Measurements from ENCODE around the gene VPS72.
A peak's percentile ranks its signal among the peaks of the same experiment; 100 is the strongest.

VPS72 gene

DNA sequence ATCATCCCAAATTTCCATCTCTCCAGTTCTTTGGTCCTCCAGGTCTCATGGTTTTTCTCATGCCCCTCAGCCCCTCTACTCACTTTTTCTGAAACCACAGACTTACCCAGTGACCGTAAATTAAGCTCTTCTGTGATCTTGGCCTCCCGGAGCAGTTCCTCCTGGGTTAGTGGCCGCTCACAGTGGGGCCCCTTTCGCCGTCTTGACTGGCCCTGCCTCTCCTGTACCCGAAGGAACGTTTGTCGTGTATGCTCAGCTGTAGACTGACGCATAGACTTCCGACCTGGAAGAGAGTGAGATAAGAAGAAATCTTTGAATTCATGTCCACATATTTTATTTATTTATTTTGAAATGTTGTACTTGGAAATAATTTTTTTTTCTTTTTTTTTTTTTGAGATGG is 5.8 kb downstream of the VPS72 start:
- DNase-seq, result no peak

DNA sequence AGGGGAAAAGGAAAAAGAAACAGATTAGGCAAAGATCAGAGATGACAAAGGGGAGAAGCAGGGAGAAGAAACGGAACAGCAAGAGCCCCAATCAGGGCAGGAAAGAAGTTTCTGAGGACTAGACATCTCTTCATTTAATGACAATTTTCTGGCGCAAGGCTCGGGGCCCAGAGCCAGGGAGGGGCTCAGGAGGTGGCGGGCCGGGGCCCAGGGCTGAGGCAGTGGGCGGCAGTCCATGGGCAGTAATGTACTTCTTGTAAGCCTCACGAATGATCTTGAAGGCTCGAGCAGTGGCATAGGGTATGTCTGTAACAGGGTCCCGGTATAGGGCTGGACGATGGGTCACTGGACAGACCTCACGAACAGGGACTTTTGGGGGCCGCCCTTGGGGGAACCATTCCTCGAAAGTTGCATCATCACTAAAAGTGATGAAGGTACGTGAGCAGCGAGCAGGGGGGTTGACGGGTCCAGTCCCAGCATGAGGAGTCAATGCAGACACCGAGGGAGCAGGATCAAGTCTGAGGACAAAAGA is 13.4 kb downstream of the VPS72 start:
- no peak for DNase-seq

DNA sequence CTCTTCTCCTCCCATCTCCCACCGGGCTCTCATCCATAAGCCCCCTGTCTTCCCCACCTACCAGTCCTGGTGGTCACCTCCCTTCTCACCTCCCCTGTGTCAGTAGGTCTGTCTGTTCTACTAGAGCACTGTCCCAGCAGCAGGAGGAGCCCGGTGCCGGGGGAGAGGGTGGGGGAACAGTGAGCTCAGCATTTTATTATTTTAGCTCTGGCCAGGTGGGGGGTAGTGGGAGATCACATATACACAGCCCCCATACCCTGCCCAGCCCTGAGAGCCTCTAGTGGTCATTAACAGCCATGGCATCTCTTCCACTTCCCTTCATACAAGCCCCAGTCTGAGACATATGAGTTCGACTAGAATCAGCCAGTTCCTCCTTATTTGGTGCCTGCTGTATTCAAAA is 14.1 kb downstream of the VPS72 start, which contains the start of gene TMOD4:
TMOD4 (minus strand) TSS at position 119 of the 400 bp plus-strand sequence. CDS start 1,106 bp downstream, outside the sequence.
- DNase-seq, result no peak

DNA sequence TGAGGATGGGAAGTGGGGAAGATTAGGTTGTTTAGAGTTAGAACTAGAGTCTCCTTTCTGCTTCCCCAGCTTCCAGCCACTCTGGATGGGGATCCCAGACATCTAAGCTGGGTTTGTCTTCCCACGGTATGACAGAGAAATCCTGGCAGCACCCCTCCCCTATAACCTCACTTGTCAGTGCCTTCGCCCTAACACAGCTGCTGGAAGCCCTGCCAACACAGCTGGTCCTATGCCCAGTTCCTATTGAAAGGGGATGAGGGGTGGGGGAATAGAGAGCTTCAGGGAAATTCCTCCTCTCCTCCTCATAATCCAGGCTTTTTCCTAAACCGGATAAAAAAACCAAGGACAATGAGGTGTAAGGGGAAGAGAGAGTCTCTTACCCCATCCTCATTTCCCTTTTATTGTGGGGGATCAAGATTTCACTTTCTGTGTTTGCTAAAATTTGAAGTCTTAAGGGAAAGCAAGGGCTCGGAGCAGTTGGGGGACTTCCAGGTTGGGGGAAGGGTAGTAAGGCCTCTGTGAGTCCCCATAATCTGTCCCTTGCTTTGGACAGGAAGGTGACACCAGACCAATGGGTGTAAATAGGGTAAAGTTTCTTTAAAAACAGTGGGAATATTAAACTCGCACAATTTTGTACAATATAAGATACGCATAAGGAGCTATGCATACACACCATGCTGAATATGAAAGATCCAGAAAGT is 14.8 kb downstream of the VPS72 start:
- no peak for DNase-seq

DNA sequence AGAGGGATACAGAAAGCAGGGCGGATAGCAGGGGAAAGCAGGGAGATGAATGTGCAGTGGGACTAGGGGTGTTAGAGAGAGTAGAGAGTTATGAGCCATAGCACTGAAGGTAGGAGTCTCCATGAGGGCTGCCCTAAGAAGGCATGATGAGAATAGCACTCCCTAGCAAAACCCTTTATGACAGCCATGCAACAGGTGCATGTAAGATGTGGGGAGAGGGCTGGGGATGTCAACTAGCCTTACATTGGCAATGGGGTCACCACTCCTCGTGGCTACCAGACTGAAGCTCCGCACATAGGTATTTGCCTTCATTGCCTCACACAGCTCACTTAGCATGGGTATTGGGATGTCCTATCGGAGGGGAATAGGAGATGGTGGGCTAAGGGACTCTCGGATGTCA is 18.8 kb downstream of the VPS72 start:
- DNase-seq, result no peak

DNA sequence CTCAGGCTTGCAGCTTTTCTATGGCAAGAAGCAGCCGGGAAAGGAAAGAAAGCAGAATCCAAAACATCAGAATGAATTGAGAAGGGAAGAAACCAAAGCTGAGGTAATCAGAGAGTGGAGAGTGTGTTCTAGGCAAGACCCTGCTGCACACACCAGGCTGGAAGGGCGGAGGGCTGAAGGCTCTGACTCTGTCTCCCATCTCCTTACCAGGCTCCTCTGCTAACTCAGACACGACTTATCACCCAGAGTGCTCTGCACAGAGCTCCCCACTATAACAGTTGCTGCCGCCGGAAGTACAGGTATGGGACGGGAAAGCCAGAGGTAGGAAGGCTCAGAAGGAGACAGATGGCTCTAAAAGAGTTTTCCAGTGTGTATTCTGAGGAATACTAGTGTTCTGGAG is 22.9 kb downstream of the VPS72 start:
- no peak for DNase-seq

DNA sequence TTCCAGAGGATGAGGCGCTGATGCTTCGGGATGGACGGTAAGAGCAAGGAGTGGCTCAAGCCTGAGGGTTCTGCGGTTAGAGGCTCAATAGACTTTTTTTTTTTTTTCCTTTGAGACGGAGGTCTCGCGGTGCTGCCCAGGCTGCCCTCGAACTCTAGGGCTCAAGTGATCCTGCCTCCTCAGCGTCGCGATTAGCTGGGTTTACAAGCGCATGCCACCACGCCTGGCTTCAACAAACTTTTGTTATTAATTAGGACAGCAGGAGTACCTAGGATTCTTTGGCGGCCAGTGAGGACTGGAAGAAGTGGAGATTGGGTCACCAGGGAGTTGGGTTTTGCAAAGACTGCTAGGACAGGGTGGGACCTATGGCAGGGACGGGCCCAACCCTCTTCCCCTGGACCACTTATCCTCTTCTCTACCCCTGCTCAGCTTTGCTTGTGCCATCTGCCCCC is 23.5 kb downstream of the VPS72 start:
- no peak for DNase-seq

DNA sequence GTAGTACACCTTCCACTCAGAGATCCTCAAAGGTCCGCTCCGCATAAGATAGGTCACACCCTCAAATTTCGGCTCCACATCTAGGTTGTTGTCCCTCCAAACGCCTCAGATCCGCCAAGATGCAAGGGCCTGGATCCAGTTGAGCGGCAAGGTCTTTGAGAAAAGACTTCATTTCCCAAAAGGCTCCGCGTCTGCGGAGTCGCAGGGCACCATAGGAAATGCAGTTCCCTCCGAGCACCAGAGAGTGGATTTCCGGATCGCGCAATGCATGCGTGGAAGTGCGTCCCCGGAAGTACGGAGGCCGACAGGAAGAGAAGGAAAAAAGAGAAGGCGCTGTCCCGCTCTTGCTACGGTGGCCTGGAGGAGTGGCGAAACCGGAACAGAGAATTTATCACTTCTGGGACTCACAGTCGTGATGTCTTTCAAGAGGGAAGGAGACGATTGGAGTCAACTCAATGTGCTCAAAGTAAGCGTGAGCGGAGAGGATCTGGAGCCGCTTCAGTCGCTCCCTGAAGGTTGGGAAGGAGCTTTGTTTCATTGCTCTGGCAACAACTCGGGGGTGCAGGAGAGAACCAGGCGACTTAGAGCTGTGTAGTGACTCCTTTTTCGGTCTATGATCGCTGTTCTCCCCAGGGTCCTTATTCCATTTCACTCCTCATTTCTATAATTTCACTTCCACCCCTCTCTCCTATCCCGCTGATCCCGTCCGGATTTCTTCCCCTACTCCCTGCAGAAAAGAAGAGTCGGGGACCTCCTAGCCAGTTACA is 24.1 kb downstream of the VPS72 start, which contains the start of the genes LYSMD1 and SCNM1:
LYSMD1 (minus strand) TSS at position 165 of the 767 bp plus-strand sequence. CDS start 644 bp downstream, outside the sequence.
SCNM1 (plus strand) TSS at position 407 of the 767 bp plus-strand sequence; CDS start at position 416, 9 bp downstream.
- peak; percentile 95 for DNase-seq

DNA sequence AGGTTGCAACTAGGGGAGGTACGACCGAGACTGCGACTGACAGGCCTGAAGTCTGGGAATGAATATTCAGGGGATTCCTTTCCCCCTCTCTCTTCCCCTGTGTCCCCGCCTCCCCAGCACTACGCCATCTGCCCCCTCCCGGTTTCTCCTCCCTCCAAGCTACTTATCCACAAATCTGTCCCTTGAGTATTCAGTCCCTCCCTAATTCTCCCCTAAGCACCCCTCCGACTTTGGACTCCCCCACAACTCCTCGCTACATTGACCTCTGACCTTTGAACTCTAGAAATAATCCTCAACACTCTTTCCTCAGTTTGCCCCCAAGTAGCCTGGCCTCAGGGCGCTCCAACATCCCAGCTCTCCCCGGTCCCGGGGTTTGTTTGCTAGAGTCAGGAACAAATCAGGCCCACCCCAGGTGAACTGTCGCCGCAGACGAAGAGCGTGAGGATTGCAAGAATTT is 24.7 kb downstream of the VPS72 start:
- no peak for DNase-seq

DNA sequence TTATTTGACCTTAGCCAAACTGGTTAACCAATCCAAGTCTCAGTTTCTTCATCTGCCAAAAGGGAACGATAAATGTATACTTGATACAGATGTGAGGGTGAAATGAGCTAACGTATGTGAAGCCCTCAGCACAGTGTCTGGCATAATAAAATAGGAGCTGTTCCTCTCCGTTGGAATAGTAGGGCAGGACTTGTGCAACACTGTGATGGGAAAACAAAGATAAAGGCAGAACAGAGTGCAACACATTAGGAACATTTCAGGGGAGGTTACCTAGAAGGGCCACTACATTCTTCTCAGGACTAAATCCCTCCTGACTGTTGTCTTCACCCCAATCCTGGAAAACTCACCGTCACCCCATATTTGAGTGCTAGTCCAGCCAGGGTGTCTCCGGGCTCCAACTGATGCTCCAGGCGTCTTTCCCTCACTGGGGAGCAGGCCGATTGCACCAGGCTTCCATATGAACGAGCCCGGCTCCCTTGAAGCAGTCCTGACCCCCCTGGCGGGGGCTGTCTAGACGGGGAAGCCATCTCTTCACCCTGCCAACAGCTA is 25.2 kb downstream of the VPS72 start:
- no peak for DNase-seq

DNA sequence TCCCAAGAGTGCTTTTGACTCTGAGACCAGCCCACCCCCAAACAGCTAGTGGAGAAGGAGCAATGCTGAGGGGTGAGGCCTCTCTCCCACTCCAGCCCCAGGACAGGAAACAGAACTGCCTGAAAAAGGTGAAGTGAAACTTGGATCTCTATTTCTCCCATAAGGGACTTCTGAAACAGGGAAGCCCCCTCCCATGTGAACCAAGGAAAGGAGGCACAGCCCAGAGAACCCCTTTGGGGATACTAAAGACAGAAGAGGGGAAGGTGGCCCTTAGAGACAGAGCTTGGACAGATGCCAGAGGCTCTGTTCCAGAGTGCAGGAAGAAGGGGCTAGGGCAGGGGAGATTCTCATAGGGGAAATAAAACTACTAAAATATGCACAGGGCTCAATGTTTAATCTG is 30.6 kb downstream of the VPS72 start:
- no peak for DNase-seq

DNA sequence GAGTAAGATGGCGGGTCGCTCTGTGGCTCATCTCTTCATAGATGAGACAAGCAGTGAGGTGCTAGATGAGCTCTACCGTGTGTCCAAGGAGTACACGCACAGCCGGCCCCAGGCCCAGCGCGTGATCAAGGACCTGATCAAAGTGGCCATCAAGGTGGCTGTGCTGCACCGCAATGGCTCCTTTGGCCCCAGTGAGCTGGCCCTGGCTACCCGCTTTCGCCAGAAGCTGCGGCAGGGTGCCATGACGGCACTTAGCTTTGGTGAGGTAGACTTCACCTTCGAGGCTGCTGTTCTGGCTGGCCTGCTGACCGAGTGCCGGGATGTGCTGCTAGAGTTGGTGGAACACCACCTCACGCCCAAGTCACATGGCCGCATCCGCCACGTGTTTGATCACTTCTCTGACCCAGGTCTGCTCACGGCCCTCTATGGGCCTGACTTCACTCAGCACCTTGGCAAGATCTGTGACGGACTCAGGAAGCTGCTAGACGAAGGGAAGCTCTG is 31.2 kb downstream of the VPS72 start:
- DNase-seq, result no peak

DNA sequence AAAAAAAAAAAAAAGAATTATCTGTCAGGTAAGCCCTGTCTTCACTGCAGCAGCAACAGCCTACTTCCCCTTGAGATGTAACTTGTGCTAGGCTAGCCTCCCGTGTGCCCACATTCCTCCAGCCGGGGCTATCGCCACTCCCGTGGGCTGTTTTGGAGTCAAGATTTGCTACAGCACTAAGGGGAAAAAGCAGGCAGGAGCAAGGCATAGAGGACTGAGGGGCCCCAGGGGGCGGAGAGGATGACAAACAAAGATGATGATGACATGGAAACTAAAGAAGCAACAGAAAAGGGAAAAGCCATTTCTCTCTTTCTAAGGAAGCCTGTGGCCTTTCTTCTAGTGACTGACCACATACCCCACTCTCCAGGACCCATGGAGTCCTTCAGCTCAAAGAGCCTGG is 31.7 kb downstream of the VPS72 start:
- DNase-seq, result peak; percentile 35

DNA sequence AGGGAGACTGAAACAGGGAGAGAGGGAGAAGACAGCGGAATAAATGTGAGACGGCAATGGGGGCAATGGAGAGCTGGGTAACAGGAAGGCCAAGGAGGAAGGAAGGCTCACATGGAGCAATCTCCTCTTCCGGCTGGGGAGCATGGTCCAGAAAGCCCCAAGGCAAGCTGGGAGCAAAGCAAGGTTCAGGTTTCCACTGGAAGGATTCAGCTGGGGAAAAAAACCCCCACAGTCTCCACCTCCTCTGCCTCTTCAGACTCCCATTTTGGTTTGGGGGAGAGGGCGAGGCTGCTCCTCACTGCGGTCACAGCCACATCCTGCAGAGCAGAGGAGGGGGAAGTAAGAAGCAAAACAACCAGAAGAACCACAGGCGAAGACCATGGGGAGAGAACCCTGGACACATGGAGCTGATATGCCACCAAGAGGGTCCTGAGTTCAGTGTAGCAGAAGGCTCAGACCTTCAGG is 32.9 kb downstream of the VPS72 start:
- peak; percentile 49 for DNase-seq

DNA sequence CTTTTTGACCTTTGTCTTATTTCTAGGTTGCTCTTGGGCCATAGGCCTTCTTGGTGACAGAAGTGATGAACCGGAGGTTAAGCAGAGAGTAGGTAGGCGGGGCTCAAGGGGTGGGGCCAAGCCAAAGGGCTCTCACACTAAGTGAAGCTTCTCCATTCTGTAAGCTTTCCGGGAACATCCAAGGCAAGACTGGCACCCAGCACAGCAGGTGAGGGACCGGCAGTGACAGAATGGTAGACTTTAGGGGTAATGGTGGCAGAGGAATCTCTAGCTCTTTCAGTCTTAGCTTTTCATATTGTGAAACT is 33.5 kb downstream of the VPS72 start, which contains the start of gene TNFAIP8L2:
TNFAIP8L2 (plus strand) TSS at position 135 of the 305 bp plus-strand sequence. CDS start 2,049 bp downstream, outside the sequence.
- DNase-seq, result peak; percentile 79

DNA sequence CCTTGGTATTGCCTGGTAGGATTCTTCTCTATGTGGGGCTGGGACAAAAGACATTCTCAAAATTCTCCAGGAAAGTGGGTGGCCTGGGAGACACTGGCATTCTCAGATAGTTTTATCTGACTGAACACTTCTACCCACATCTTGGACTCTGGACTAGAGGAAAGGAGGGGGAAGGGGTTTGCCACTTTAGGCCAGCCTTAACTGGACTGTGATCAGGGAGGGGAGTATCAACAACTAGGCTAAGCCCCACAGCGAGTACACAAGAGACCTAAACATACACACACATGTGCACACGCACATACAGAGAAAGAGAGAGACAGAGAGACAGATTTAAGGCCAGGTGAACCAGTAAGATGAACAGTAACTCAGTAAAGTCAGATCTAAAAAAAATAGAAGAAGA is 42.3 kb downstream of the VPS72 start:
- DNase-seq, result no peak

DNA sequence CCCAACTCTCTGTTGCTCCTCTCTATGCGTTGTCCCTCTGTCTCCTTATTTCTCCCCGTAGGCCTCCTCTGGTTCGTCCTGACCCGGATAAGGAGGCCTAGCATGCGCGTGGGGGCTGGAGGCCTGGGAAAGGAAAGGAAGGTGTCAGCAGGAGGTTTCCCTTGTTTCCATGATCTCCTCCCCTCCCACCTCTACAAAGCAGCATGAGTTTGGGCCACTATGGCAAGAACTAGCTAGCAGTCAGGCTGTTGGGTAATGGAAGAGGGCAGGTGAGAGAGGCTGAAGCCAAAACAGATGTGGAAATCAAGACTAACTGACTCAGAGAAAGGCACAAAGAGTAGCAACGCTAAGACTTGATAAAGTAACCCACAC is 42.9 kb downstream of the VPS72 start:
- no peak for DNase-seq

DNA sequence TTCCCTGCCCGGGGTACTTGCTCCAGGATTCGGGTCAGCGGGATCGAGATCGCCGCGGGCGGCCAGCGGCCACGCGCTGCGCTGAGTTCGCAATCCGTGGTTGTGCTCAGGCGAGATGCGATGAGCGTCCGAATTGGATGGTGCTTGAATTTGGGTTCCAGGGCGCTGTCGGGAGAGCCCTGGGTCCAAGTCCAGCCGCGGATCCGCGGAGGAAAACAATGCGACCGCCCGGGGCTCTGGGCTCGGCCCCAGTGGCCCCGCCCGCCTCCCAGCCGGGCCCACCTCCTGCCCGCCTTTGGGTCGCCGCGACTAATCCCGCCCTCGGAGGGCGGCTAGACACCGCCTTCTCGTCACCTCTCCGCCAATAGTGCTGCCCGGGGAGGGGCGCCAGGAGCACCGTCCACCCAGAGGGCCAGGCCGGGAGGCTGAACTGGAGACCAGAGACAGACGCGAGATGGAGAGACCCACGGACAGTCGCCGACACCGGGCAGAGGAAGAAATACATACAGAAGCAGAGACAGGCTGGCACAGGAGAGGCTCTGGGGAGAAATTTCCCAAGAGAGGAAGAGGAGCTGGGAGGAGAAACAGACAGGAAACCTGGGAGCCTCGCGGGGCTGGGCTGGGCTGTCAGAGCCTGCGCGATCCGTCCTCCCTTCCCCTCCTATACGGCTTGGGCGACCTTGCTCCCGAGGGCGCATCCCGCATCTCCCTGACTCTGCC is 43.4 kb downstream of the VPS72 start, which contains the start of gene SEMA6C:
SEMA6C (minus strand) TSS at position 220 of the 720 bp plus-strand sequence. CDS start 4,010 bp downstream, outside the sequence.
- DNase-seq, result peak; percentile 85

DNA sequence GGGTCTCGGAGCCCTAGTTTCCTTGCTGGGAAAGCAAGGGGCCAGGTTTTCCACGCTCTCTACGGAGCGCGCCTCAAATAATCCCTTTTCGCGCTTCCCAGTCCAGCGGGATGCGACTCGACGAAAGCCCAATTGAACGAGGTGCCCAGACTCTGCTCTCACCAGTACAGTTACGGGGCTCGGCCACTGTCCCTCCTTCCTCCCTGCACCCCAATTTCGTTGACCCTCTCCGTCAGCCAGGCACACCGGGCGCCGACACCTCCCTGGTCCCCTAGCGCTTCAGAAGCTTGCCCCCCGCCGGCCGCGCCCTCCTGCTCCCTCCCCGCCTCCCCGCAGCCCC is 44.0 kb downstream of the VPS72 start:
- no peak for DNase-seq

DNA sequence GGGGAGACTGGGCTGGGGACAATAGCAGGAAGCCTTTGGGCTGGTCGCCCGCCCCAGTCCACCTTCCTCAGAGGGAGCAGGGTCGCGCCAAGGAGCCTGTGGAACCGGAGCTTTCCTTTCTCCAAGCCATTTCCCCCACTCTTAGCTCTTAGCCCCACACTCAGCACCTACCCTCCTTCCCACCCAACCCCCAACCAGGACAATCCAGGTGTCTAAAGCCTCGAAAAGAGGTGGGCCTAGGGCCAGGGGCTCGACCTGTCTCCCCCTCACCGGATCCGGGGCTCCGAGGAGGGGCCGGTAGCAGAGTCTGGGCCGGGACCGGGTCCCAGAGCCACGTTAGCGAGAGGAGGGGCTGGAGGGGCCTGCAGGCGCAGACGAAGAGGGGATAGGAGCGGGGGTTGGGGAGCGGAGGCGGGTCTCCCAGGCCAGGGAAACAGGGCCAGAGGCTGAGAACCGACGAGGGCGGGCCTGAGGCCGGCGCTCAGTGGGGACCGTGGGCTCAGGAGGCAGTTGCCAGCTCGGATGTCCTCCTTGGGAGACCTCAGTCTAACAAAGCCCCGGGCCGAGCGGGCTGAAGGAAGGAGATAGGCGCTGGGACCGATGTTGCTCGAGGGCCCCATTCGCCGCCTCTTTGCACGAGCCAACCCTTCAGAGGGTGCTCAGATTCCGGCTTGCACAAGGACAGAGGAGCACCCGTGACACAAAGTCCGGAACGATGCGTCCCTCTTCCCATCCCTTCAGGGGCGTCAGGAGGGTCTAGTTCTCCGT is 44.5 kb downstream of the VPS72 start:
- DNase-seq, result peak; percentile 10

DNA sequence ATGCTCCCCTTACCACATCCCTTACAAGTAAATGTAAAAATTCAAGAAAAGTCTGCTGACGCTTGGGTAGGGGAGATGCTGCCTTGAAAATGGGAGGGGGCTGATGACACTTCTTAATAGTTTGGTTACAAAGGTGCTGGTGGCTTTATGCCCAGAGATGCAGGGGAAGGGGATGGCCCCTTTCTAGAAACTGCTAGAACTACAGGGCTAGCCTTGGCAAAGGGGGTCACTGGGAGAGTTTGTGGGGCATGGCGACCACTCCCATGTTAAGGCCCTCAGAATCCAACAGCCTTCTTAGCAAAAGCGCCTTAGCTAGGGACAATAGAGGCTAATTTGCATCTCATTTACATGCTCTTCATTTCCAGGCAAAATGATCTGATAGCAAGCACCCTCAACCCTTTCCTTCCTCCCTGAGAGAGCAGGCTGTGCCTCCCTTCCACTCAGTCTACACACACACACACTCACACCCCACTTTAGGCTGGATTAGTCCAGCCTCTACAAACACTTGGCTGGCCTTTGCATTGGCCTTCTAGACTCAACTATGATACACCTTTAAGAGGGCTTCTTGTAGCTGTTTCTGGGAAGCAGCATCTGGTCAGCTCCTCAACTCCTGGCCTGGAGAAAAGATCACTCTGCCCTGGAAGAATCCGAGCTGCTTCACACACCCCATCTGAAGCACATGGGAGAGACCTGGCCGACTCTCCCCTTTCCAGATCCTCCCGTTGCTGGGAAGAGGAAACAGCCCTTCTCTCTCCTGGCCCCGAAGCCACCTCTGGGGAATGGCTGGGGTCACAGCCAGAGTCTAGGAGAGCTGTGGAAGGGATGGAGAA is 45.3 kb downstream of the VPS72 start:
- no peak for DNase-seq

Data from stimulated activated naive CD4-positive, alpha-beta T cell treated with Interleukin-2 at 50 U/mL for 16 hours (primary cell).